GM21515 (cell line): ENCODE data around the gene PLRG1.

Source experiments
- ATAC-seq: cut with Tn5 transposase; IDR thresholded peaks from one replicate; pipeline ENCODE4 v1.9.1; 2021; ENCODE audit not compliant: unreplicated experiment

Gene PLRG1

GRCh38 chr4:154521607-154522006 lies 28.6 kb downstream of the PLRG1 start:
- ATAC-seq, result no peak

- no peak for ATAC-seq
Measured at GRCh38 chr4:154519214-154519613, 31.0 kb downstream of the PLRG1 start.

- no peak for ATAC-seq
Measured at GRCh38 chr4:154517591-154517990, 32.6 kb downstream of the PLRG1 start.

GRCh38 chr4:154516318-154517029 lies 33.7 kb downstream of the PLRG1 start:
- no peak for ATAC-seq

GRCh38 chr4:154511981-154512380 lies 38.2 kb downstream of the PLRG1 start:
- no peak for ATAC-seq

GRCh38 chr4:154511548-154511947 lies 38.7 kb downstream of the PLRG1 start:
- no peak for ATAC-seq

GRCh38 chr4:154507156-154507555 lies 43.0 kb downstream of the PLRG1 start:
- no peak for ATAC-seq

- ATAC-seq, result peak; percentile 63
Measured at GRCh38 chr4:154506253-154506652, 43.9 kb downstream of the PLRG1 start.

- no peak for ATAC-seq
Measured at GRCh38 chr4:154503598-154503997, 46.6 kb downstream of the PLRG1 start.

GRCh38 chr4:154502111-154502510 lies 48.1 kb downstream of the PLRG1 start:
- ATAC-seq, result no peak

GRCh38 chr4:154497889-154498288 lies 52.3 kb downstream of the PLRG1 start:
- no peak for ATAC-seq

- ATAC-seq, result no peak
Measured at GRCh38 chr4:154495867-154496266, 54.3 kb downstream of the PLRG1 start.

- ATAC-seq, result no peak
Measured at GRCh38 chr4:154492288-154492687, 57.9 kb downstream of the PLRG1 start.

GRCh38 chr4:154491341-154492271 lies 58.6 kb downstream of the PLRG1 start, which contains the start of gene DCHS2:
Gene DCHS2, minus strand, starts transcription at chr4:154491799. Its CDS starts 444 bp downstream, at chr4:154491355.
- ATAC-seq, result peak; percentile 71

GRCh38 chr4:154490583-154491340 lies 59.4 kb downstream of the PLRG1 start:
- peak; percentile 54 for ATAC-seq

GRCh38 chr4:154490234-154490582 lies 60.0 kb downstream of the PLRG1 start:
- no peak for ATAC-seq

- ATAC-seq, result no peak
Measured at GRCh38 chr4:154489558-154490233, 60.5 kb downstream of the PLRG1 start.

- ATAC-seq, result no peak
Measured at GRCh38 chr4:154487145-154487544, 63.1 kb downstream of the PLRG1 start.

- ATAC-seq, result peak; percentile 97
Measured at GRCh38 chr4:154485127-154485773, 65.0 kb downstream of the PLRG1 start.
